PC-9 (cell line): ENCODE measurements around the gene MAOB.

Source experiments
- EZH2 ChIP-seq: fragments of 200-600 bp; sonication (generic); IDR thresholded peaks from 2 replicates; pipeline ENCODE4 v1.8.0; 2017; ENCODE audit warnings: antibody characterized with exemption, low read depth
- TF ChIP-seq, protein P1 (sequence below): fragments of 200-600 bp; sonication (generic); conservative IDR thresholded peaks from 2 replicates; pipeline ENCODE4 v1.6.1; 2017; ENCODE audit warnings: mixed run types, antibody characterized with exemption, mild to moderate bottlenecking, moderate library complexity

- TF ChIP-seq, protein P1, sequence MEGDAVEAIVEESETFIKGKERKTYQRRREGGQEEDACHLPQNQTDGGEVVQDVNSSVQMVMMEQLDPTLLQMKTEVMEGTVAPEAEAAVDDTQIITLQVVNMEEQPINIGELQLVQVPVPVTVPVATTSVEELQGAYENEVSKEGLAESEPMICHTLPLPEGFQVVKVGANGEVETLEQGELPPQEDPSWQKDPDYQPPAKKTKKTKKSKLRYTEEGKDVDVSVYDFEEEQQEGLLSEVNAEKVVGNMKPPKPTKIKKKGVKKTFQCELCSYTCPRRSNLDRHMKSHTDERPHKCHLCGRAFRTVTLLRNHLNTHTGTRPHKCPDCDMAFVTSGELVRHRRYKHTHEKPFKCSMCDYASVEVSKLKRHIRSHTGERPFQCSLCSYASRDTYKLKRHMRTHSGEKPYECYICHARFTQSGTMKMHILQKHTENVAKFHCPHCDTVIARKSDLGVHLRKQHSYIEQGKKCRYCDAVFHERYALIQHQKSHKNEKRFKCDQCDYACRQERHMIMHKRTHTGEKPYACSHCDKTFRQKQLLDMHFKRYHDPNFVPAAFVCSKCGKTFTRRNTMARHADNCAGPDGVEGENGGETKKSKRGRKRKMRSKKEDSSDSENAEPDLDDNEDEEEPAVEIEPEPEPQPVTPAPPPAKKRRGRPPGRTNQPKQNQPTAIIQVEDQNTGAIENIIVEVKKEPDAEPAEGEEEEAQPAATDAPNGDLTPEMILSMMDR: no peak
- no peak for TF ChIP-seq EZH2
These were observed 134.8 kb downstream of the MAOB start for GRCh38 chrX:43747476-43747875.
